Neural progenitor cell (in vitro differentiated cells): ENCODE data around the gene TCERG1L.

Experiments
- EZH2 ChIP-seq: fragments of 200-600 bp; sonication (generic); IDR thresholded peaks from 2 replicates; pipeline ENCODE4 v1.6.1; 2017; ENCODE audit warnings: antibody characterized with exemption, mild to moderate bottlenecking, moderate library complexity
- TF ChIP-seq, protein P1 (sequence below): fragments of 200-600 bp; sonication (generic); IDR thresholded peaks from 2 replicates; pipeline ENCODE4 v1.5.1; 2017; ENCODE audit warnings: antibody characterized with exemption, mild to moderate bottlenecking

DNA sequence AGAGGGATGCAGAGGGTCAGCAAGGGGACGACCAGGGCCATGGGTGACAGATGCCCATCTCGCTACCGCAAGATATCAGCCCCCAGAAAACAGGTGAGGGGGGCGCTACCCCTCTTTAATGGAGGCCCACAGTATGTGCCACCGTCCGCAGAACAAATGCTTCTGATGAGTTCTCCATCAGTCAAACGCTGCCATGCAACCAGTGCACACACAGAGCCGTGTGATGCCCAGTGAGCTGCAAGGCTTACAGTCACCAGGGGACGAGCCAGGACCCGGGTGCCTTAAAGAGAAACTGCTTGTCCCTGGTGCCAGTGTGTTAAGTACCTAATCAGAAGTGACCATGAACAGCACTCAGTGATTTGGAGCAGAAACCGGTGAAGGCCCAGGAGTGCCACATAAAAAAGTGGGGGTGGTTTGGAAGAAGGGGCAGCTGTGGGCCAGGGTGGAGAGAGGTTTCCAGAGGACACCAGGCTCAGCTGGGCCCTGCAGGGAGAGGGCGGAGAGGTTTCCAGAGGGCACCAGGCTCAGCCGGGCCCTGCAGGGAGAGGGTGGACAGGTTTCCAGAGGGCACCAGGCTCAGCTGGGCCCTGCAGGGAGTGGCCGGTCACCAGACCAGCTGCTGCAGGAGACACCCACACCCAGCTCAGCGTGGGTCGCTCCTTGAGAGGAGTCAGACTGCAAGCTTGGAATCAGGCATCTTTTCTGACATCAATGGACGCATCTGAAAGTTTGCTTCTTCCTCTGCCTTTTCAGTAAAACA, 50.9 kb downstream of the TCERG1L start:
- TF ChIP-seq, protein P1, sequence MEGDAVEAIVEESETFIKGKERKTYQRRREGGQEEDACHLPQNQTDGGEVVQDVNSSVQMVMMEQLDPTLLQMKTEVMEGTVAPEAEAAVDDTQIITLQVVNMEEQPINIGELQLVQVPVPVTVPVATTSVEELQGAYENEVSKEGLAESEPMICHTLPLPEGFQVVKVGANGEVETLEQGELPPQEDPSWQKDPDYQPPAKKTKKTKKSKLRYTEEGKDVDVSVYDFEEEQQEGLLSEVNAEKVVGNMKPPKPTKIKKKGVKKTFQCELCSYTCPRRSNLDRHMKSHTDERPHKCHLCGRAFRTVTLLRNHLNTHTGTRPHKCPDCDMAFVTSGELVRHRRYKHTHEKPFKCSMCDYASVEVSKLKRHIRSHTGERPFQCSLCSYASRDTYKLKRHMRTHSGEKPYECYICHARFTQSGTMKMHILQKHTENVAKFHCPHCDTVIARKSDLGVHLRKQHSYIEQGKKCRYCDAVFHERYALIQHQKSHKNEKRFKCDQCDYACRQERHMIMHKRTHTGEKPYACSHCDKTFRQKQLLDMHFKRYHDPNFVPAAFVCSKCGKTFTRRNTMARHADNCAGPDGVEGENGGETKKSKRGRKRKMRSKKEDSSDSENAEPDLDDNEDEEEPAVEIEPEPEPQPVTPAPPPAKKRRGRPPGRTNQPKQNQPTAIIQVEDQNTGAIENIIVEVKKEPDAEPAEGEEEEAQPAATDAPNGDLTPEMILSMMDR = no peak
- TF ChIP-seq EZH2 = no peak
